ENCODE data around the gene HNRNPUL1.

The HNRNPUL1 gene

DNA sequence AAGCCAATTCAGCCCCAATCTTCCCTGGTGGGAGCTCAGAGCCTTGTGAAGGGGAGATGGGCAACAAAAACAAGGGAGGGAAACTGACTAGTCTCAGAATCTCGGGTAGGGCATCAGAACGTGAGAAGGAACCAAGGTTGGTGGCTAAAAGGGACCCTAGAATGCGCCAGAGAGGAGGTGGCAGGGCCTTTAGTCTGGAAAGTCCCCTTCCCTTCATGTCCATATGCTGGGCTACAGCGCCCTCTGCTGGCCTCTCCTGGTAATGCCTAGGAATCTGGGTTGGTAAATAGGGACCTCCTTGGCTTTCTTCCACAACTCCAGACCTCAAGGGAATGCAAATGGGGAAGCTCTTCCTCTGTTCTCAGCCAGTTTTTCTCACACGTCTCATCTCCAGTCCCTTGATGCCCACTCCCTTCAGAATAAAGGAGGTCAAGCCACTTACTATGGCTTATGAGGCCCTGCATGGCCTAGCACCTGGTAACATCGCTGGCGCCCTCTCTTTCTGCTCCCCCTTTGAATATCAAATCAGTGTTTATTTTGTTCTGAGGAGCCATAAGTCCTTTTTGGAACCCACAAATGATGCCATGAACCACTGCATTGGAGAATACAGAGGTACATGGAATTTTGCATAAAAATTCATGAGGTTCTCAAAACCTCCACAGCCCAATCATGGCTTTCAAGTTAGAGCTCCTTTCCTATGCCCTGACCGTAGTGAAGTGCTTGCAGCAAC is 44.4 kb downstream of the HNRNPUL1 start:
- peak; percentile 80 for DNase-seq (ENCODE audit: low read depth)

DNA sequence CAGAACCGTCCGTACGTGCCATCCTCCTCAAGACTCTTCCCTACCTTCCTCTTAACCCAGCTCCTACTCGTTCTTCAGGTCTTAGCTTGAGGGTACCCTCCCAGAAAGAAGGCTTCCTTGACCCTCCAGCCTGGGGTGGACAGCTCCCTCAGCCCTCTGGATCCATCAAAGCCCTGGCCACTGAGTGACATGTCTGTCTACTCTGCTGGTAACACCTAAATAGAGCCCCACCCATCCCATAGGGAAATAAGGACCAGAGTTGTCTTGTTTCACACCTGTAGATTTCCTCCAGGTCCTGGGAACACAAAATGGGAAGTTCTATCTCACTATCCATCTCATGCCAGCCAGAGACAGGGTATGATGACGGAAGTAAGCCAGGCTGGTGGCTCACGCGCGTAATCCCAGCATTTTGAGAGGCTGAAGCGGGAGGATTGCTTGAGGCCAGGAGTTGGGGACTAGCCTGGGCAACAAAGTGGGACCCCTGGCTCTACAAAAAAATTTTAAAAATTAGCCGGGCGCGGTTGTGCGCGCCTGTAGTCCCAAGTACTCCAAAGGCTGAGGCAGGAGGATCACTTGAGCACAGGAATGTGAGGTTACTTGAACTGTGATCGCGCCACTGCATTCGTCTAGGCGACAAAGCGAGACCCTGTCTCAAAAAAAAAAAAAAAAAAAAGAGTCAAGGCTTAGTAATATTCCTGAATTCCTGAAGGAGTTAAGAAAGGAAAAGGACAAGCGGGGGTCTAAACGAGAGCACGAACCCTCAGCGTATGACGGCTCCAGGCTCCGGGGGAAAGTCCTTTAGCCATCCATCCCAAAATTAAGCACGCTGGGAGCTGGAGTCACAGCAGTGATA is 45.2 kb downstream of the HNRNPUL1 start:
- no peak for DNase-seq (ENCODE audit: low read depth)

DNA sequence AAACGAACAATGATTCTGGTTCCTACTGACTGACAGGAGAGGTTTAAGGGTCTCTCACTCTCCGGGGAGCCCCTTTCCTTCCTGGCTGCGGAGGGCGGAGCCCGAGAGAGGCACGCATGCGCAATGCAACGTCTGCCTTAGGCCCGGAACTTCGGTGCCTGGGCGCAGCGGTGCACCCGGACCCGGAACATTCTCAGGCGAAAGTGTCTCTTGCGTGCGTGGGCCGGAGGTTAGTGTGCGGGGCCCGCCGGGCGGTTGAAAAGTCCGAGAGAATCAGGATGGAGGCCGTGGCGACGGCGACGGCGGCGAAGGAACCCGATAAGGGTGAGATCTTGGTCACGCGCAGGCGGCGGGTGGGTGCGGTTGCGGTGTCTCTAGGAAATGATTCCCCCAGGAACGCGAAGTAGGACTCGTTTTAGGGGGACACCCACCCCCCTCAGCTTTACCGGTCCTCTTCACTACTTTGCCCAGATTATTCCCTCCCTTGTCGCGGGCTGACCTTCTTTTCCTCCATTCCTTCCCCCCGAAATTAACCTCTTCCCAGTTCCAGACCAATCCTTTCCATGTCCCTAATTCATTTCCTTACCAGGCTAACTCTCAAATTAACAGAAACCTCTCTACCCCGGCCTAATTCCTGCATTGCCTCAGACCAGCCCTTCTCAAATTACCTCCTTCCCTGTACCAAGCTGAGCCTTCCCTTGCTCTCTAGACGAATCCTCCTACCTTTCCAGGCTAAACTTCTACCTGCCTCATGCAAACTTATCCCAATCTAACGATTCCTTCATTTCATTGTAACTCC is 46.1 kb downstream of the HNRNPUL1 start, which contains the start of gene CCDC97:
Gene CCDC97, plus strand, starts transcription at position 140 of the 799 bp plus-strand sequence. Its CDS starts 139 bp downstream, at position 279.
- peak; percentile 79 for DNase-seq (ENCODE audit: low read depth)

- no peak for DNase-seq (ENCODE audit: low read depth)
Observed at GRCh38 chr19:41311072-41311471, 46.9 kb downstream of the HNRNPUL1 start.

- no peak for DNase-seq (ENCODE audit: low read depth)
Observed at GRCh38 chr19:41311613-41312012, 47.4 kb downstream of the HNRNPUL1 start.

- DNase-seq (ENCODE audit: low read depth) = no peak
Observed at GRCh38 chr19:41316306-41316920, 52.2 kb downstream of the HNRNPUL1 start.

DNA sequence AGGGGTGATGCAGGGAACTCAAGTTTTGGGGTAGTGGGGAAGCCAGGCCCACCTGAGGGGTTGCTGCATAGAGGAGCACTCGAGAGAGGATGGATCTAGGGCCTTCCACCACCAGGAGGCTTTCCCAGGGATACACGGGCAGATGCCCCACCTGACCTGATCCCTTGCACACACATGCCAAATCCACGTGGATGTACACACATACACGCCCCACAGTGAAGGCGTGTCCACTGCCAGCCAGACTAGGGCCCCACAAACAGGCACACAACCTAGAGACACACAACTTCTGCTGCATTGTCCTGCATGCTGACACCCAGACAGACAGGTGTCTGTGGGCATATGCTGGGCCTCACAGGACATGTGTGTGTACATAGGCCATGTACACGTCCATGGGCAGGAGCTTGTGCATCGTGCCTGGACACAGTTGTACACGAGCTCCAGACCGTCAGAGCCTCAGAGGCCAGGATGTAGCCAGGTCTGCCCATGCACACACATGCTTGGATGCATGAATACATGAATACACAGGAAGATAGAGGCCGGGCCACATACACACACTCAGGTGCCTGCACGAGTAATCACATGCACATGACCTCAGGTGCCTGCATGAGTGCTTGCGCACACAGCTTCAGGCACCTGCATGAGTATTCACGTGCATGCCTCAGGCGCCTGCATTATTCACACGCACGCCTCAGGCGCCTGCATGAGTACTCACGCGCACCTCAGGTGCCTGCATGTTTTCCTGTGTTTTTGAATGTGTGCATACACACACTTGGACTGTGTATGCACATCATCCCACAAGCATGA is 54.7 kb downstream of the HNRNPUL1 start:
- DNase-seq (ENCODE audit: low read depth) = no peak

- DNase-seq (ENCODE audit: low read depth) = no peak
Observed at GRCh38 chr19:41319500-41320184, 55.5 kb downstream of the HNRNPUL1 start.

DNA sequence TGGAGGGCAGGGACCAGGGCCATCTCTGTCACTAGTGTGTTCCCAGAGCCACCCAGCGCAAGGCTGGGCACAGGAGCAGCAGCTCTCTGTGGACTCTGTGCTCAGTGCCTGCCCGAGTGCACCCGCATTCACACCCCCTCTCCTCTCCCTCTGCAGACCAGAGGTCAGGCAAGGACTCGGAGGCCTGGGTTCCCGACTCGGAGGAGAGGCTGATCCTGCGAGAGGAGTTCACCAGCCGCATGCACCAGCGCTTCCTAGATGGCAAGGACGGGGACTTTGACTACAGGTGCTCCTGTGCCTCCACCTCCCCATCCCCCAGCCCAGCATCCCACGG is 56.0 kb downstream of the HNRNPUL1 start:
- no peak for DNase-seq (ENCODE audit: low read depth)

DNA sequence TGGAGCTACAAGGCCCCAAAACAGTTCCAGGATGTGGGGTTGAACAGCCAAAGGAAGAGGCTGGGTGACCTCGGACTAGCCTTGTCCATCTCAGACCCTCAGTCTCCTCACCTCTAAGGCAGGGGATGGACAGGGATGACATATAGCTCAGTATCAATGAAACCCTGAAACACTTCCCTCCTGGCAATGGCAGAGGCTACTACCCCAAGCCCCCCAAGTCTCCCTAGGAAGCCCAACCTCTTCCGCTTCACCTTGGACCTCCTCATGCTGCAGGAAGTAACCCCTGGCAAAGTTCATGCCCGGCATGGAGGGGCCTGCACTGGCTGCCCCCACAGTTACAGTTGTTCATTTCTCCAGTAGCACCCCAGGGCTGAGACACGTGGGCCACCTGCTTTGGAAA is 56.4 kb downstream of the HNRNPUL1 start:
- no peak for DNase-seq (ENCODE audit: low read depth)

- DNase-seq (ENCODE audit: low read depth) = no peak
Observed at GRCh38 chr19:41321204-41321599, 57.0 kb downstream of the HNRNPUL1 start.

GRCh38 chr19:41321600-41322270 is 57.6 kb downstream of the HNRNPUL1 start:
- DNase-seq (ENCODE audit: low read depth) = no peak

- no peak for DNase-seq (ENCODE audit: low read depth)
Observed at GRCh38 chr19:41322451-41322850, 58.3 kb downstream of the HNRNPUL1 start.

GRCh38 chr19:41323023-41323422 is 58.9 kb downstream of the HNRNPUL1 start:
- no peak for DNase-seq (ENCODE audit: low read depth)

DNA sequence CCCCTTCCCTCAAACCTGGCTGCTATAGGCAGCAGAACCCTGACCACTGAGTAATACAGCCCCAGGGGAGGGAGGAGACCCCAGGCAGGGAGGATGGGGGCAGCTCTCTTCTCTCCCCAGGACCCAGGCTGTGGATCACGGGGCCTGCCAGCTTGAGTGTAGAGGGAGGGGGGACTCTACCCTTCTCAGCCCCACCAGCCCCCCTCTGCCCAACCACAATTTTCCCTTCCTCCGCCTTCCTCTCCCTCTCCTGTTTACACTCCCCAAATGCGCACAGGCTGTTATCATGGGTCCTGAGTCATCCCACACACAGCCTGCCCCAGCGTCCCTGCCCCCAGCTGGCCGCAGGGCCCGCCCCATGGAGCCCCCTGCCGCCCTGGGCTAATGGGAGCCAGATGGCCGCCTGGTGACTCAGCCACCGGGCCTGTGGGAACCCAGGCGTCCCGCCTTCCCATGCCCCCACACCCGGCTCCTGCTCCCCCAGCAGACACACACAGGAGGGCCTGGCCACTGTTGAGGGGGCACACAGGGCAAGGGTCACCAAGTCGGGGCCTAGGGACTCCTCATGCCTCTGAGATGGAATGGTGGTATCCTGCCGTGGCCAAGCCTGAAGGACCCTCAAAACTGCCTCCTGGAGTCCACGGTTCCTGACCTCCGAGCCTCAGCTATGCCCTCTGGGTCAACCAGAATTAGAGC is 59.4 kb downstream of the HNRNPUL1 start:
- no peak for DNase-seq (ENCODE audit: low read depth)

- no peak for DNase-seq (ENCODE audit: low read depth)
Observed at GRCh38 chr19:41324231-41324702, 60.1 kb downstream of the HNRNPUL1 start.

GRCh38 chr19:41324921-41325639 is 60.9 kb downstream of the HNRNPUL1 start:
- DNase-seq (ENCODE audit: low read depth) = no peak

DNA sequence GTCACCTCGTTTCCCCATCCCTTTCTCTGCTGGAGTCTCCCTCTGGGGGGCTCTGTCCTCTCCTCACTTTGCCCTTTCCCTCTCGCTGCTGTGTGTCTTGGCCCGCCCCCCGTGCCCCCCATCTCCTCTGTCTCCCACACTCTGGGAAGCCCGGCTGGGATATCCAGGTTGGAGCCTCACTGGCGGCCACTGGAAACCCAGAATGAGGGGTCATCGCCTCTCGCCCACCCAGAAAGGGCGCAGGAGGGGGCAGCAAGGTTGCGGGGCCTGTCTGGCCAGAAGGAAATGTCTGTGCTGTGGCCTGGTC is 61.4 kb downstream of the HNRNPUL1 start:
- no peak for DNase-seq (ENCODE audit: low read depth)
